CD4-positive, alpha-beta T cell treated with Interleukin-21 for 1 hour (primary cell): Measurements from ENCODE around the gene SKA2.
"Not testable (repeated sequence)": the region's sequence is repeated elsewhere in the genome, so short reads cannot be mapped to it uniquely, and the experiment has no call there.

Experiments used
- DNase-seq: peaks from one replicate; pipeline ENCODE4 v3.0.0-alpha.2; 2020

SKA2 gene

GRCh38 chr17:59151006-59151405 lies 4.0 kb downstream of the SKA2 start:
- peak; percentile 15 for DNase-seq

- DNase-seq: peak; percentile 17
Measured at GRCh38 chr17:59149841-59150511, 5.0 kb downstream of the SKA2 start.

- no peak for DNase-seq
Measured at GRCh38 chr17:59149051-59149450, 5.9 kb downstream of the SKA2 start.

DNA sequence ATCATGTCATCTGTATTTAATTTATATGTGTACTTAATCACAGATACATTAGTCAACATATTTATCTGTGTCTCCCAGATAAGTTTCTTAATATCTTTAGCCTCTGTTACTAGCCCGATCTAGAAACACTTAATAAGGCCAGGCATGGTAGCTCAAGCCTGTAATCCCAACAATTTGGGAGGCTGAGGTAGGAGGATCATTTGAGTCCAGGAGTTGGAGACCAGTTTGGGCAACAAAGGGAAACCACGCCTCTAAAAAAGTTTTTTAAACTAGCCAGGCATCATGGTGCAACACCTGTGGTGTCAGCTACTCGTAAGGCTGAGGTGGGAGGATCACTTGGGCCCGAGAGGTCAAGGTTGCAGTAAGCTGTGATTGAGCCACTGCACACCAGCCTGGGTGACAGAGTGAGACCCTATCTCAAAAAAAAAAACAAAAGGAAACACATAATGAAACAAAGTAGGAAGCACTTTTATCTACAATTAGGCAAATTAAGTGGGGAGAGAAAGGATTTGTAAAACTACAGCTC lies 9.4 kb downstream of the SKA2 start:
- DNase-seq: no peak

DNA sequence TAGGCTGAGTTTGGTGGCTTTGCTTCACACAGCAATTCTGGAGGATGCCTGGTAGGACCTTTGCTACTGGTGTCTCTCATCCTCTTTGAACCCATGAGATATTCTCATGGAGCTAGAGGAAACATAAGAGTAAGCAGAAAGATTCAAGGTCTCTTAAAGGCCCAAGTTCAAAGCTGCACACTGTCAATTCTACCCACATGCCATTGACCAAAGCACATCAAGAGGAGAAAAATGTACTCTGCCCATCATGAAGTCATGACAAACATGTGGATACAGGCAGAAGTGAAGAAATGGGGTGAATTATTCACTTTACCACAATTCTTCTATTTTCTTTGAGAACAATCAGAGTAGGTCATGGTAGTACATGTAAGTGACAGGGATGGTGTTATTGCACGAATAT lies 13.1 kb downstream of the SKA2 start:
- DNase-seq: no peak

DNA sequence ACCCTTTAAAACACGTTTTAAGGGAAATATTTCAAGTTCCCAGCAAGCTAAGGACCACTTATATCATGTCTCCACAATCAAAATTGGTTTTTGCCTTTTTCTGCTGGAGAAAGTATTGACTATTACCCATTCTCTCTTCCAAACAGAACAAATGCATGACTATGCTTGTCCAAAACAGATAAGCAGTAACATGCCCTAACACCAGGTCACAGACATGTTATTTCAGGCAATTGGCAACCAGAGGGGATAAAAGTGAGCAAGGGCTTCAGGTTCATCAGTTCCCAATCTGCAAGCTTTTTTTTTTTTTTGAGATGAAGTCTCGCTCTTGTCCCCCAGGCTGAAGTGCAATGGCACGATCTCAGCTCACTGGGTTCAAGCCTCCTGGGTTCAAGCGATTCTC lies 15.0 kb downstream of the SKA2 start:
- DNase-seq: no peak

DNA sequence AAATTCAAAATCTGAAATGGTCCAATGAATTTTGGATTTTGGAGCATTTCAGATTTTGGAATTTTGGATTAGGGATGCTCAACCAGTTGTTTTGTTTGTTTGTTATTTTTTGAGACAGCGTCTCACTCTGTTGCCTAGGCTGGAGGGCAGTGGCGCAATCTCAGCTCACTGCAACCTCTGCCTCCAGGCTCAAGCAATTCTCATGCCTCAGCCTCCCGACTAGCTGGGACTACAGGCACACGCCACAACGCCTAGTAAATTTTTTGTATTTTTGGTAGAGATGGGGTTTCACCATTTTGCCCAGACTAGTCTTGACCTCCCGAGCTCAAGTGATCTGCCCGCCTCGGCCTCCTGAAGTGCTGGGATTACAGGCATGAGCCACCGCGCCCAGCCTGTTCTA lies 16.6 kb downstream of the SKA2 start:
- DNase-seq: not testable (repeated sequence)

DNA sequence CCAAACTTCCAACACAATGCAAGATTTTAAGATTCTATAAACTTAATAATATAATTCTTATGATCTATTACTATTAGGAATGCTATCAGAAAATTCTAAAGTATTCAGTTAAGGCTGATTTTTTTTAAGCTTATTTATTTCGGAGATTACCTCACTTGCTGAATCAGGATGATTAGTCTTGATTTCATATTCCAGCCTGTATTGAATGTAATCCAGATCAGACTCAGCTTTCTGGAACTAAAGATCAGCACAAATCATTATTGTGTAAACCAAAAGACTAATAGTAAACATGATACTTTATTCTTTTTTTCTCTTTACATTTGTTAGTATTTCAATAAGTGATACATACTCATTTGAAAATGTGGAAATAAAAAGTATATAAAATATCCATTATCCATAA lies 23.9 kb downstream of the SKA2 start:
- DNase-seq: no peak

DNA sequence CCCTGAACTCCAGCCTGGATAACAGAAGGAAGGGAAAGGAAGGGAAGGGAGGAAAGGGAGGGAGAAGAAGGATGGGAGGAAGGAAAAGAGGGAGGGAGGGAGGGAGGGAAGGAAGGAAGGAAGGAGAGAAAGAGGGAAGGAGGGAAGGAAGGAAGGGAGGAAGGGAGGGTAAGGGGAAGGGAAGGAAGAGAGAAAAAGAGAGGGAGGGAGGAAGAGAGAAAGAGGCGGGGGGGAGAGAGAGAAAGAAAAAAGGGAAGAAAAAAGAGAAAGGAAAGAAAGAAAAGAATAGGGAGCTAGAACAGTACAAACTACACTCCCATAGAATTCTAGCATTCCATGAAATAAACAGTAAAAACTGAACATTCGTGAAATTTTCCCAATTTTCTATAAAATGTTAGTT lies 25.2 kb downstream of the SKA2 start:
- no peak for DNase-seq

GRCh38 chr17:59126809-59127417 lies 28.1 kb downstream of the SKA2 start:
- DNase-seq: no peak

DNA sequence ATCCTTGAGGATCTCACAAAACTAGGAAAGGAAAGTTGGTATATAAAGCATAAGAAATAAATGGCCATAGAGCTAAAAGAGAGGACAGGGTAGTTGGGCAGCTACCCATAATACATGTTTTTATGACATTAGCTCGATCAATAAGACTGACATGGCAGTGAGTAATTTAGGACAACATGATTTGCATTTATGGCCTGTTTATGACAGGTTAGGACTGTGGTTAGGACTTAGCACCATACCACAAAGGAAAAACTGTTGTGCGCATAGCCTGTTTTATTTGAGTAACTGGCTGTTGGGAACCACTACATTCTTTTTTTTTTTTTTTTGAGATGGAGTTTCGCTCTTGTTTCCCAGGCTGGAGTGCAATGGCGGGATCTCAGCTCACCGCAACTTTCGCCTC lies 30.3 kb downstream of the SKA2 start:
- no peak for DNase-seq

DNA sequence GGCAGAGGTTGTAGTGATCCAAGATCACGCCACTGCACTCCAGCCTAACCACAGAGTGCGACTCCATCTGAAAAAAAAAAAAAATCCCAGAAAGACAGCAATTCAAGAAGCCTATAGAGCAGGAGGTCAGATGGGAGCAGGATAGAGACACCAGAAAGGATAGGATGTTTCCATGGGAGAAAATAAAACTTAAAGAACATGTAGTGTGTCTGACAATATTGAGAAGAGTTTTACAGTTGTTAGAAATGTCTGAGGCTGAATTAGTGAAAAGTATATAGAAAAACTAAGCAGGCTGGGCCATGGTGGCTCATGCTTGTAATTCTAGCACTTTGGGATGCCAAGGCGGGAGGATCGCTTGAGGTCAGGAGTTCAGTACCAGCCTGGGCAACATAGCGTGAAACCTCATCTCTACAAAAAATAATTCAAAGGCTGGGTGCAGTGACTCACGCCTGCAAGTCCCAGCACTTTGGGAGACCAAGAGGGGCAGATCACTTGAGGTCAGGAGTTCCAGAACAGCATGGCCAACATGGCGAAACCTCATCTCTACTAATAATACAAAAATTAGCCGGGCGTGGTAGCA lies 33.0 kb downstream of the SKA2 start:
- no peak for DNase-seq

DNA sequence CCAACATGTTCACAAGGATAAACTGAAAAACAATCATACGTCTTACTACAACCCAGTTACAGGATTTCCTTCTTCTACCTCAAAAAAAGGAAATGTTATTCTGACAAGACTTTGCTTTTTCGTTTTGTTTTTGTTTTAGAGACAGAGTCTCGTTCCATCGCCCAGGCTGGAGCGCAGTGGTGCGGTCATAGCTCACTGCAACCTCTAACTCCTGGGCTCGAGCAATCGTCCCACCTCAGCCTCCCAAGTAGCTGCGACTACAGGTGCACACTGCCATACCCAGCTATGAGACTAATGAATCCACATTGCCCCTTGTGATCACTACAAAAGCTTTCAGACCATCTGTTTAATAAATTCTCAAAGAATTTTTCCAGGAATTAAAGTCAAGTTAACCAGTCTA lies 39.5 kb downstream of the SKA2 start:
- no peak for DNase-seq

DNA sequence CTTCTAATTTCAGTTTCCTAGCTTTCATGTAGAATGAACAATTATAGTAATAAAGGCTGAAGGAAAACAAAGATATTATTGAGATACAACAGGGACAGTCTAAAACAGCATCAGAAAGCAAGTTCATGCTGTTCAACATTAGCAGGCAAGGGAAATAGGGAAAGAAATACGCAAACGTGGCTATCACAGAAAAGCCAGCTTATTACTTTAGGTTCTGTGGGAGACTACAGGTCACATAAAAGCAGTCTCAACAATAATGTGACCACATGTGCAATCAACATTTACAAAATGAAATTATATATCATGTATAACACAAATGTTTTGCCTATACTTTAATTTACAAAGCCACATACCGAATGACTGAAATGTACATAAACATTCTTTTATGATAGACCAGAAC lies 43.4 kb downstream of the SKA2 start:
- DNase-seq: no peak

- DNase-seq: no peak
Measured at GRCh38 chr17:59110973-59111372, 44.0 kb downstream of the SKA2 start.

- no peak for DNase-seq
Measured at GRCh38 chr17:59108400-59109102, 46.4 kb downstream of the SKA2 start.

- DNase-seq: no peak
Measured at GRCh38 chr17:59107306-59107670, 47.7 kb downstream of the SKA2 start.

GRCh38 chr17:59106463-59107305 lies 48.3 kb downstream of the SKA2 start, which contains the start of gene TRIM37:
Gene TRIM37 (minus strand): TSS chr17:59106880. CDS start chr17:59106461, 419 bp downstream.
- peak; percentile 99 for DNase-seq

DNA sequence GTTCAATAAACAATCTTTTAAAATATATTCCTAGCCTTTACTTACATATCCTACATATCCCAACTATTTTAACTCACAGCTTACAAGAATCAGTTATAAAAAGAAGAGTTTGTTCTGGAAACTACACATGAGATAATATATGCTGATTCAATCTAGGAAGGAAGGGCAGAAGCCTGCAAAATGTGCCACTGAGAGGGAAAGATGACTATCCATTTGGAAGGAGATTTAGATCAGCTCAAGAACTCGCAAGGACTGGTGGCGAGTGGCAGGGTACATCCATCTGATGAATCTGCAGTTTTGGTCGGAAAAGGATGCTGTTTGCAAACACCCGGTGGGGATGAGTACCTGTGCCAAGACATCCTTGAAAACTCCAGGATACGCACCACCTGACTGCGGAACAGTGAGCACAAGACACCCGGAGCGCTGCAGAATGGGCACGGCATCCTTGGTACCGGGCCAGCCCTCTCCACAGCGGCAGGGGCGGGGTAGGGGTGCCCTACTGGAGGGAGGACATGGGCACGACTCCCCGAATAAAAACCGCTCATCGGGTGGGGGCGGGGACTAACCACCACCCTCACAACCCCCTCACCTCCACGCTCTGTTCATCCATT lies 49.0 kb downstream of the SKA2 start:
- DNase-seq: peak; percentile 82

- no peak for DNase-seq
Measured at GRCh38 chr17:59101178-59101577, 53.8 kb downstream of the SKA2 start.

DNA sequence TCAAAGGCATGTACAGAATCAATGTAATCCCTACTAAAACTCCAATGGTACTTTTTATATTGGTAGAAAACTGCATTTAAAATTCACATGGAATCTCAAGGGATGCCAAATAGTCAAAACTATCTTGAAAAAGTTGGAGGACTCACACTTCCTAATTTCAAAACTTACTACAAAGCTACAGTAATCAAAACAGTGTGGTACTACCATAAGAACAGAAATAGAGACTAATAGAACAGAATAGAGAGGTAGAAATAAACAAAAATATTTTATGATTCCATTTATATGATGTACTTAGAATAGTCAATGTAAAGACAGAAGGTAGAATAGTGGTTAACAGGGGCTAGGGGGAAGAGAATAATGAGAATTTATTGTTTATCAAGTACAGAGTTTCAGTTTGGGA lies 57.1 kb downstream of the SKA2 start:
- DNase-seq: no peak

GRCh38 chr17:59094861-59095530 lies 60.0 kb downstream of the SKA2 start:
- DNase-seq: no peak
